Measurements from ENCODE around the gene ATP8A1.

The ATP8A1 gene

DNA sequence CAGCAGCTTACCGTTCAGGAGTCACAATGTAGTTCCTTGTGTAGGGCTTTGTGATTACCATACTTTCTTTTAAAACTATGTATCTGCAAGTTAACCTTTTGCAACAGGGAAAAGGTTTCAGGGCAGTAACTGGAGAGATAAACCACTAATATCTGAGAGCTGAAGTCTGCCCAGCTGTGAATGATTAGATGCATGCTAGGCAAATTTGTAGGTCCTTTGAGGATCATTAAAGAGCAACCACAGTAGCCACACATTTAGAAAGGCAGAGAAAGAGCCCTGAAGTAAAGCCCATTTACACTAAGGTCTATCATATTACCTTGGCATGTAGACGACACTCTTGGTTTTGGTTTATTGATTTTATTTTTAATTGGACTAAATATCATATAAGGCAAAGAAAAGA, 60.0 kb downstream of the ATP8A1 start:
- no peak for DNase-seq (ENCODE audit: extremely low read depth, insufficient read length)
- Histone ChIP-seq H3K27me3 (replicated peaks; ENCODE audit: control insufficient read depth, insufficient read depth, low read length) (no peaks in the 10 kb centered on the region), H3K4me3 (replicated peaks; ENCODE audit: low read depth, low read length) (no peak overlapping the region), H3K36me3 (ENCODE audit: control insufficient read depth, insufficient read depth, low read length) (no peaks in the 10 kb centered on the region)
- no peak for TF ChIP-seq CTCF (IDR thresholded peaks at IDR 0.05; ENCODE audit: insufficient read depth, low read length, poor library complexity, severe bottlenecking)

- Histone ChIP-seq H3K36me3 (ENCODE audit: control insufficient read depth, insufficient read depth, low read length) (peaks cover 2% of the 10 kb centered on the region), H3K4me3 (replicated peaks; ENCODE audit: low read depth, low read length) (no peak overlapping the region), H3K27me3 (replicated peaks; ENCODE audit: control insufficient read depth, insufficient read depth, low read length) (no peaks in the 10 kb centered on the region)
- TF ChIP-seq CTCF (IDR thresholded peaks at IDR 0.05; ENCODE audit: insufficient read depth, low read length, poor library complexity, severe bottlenecking) = no peak
- DNase-seq (ENCODE audit: extremely low read depth, insufficient read length) = no peak
Observed at GRCh38 chr4:42594888-42595287, 62.0 kb downstream of the ATP8A1 start.

DNA sequence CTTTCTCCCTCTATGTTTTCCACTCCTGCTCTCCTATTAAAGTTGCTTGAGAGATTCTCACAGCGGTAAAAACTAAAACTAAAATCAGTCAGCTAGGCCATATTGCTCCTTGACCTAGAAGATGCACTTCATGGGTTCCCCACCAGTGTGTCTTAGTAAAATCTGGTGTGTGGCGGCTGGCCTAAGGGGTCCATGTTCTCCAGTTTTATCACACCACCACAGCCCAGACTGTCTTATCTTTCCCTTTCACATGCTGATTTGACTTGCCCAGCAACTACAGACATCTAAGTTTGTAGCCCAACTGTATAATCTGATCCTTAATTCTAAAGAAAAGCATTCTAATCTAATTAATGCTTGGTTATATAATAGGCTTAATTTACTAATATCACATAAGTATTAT, 68.0 kb downstream of the ATP8A1 start:
- Histone ChIP-seq H3K27me3 (replicated peaks; ENCODE audit: control insufficient read depth, insufficient read depth, low read length) (no peaks in the 10 kb centered on the region), H3K4me3 (replicated peaks; ENCODE audit: low read depth, low read length) (no peak overlapping the region), H3K36me3 (ENCODE audit: control insufficient read depth, insufficient read depth, low read length) (peaks cover 2% of the 10 kb centered on the region)
- no peak for TF ChIP-seq CTCF (IDR thresholded peaks at IDR 0.05; ENCODE audit: insufficient read depth, low read length, poor library complexity, severe bottlenecking)
- DNase-seq (ENCODE audit: extremely low read depth, insufficient read length) = no peak

GRCh38 chr4:42586775-42587174, 70.1 kb downstream of the ATP8A1 start:
- DNase-seq (ENCODE audit: extremely low read depth, insufficient read length) = no peak
- Histone ChIP-seq H3K36me3 (ENCODE audit: control insufficient read depth, insufficient read depth, low read length) (peaks cover 5% of the 10 kb centered on the region), H3K4me3 (replicated peaks; ENCODE audit: low read depth, low read length) (no peak overlapping the region), H3K27me3 (replicated peaks; ENCODE audit: control insufficient read depth, insufficient read depth, low read length) (no peaks in the 10 kb centered on the region)
- TF ChIP-seq CTCF (IDR thresholded peaks at IDR 0.05; ENCODE audit: insufficient read depth, low read length, poor library complexity, severe bottlenecking) = no peak

DNA sequence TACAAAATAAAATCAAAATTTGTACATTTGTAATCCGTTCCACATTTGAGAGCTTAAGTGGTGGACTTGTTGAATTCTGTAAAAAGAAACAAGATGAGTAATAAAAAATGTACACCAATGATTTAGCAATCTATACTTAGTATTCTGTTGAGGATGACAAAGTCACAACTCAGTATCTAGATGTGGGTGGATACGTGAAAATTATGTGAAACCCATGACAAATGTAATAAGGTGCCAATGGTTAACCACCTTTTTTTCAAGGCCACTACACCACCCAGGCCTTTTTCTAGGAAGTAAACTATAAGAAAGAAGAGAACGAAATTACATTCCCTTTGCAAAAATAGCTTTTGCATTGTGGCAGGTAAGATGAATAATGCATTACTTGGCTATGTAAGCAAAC, 77.0 kb downstream of the ATP8A1 start:
- no peak for TF ChIP-seq CTCF (IDR thresholded peaks at IDR 0.05; ENCODE audit: insufficient read depth, low read length, poor library complexity, severe bottlenecking)
- no peak for DNase-seq (ENCODE audit: extremely low read depth, insufficient read length)
- H3K4me3 ChIP-seq (replicated peaks; ENCODE audit: low read depth, low read length) = no peak overlapping the region
- H3K36me3 ChIP-seq (ENCODE audit: control insufficient read depth, insufficient read depth, low read length) = peaks cover 4% of the 10 kb centered on the region
- no peaks in the 10 kb centered on the region for H3K27me3 ChIP-seq (replicated peaks; ENCODE audit: control insufficient read depth, insufficient read depth, low read length)

DNA sequence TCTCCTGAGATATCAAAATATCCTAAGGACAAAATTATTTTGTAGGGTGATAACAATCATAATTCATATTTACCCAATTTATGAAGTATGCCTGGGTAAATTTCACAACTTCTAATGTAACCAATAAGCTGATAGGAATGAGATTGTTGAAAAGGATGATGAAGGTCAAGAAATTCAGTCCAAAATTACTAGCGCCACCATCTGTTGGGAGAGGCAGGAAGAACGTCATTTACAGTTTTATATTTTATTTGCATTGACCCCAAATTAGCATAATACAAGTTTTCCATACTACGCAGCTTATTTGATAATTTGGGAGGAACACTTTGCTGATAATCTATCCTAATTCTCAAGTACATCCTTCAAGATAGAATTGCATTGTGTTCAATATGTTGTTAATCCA, 78.7 kb downstream of the ATP8A1 start:
- no peak overlapping the region for H3K4me3 ChIP-seq (replicated peaks; ENCODE audit: low read depth, low read length)
- peaks cover 4% of the 10 kb centered on the region for H3K36me3 ChIP-seq (ENCODE audit: control insufficient read depth, insufficient read depth, low read length)
- no peak for TF ChIP-seq CTCF (IDR thresholded peaks at IDR 0.05; ENCODE audit: insufficient read depth, low read length, poor library complexity, severe bottlenecking)
- no peaks in the 10 kb centered on the region for H3K27me3 ChIP-seq (replicated peaks; ENCODE audit: control insufficient read depth, insufficient read depth, low read length)
- DNase-seq (ENCODE audit: extremely low read depth, insufficient read length) = no peak

Data from GM06990 (cell line).